Hepatocyte (in vitro differentiated cells): Measurements from ENCODE around the gene FBXL13. TPM values are rescaled to one million over a fixed set of nuclear protein-coding genes. Genes with fewer than 3 reads are reported as not detected.

Experiments
- DNase-seq: peaks from one replicate; pipeline ENCODE4 v3.0.0-alpha.2; 2016; ENCODE audit warnings: low spot score
- H2AFZ ChIP-seq: fragments of 200-600 bp; sonication (generic); 2 replicates; pipeline ENCODE4 v1.6.0; 2016; ENCODE audit warnings: antibody characterized with exemption, mild to moderate bottlenecking
- H3K27ac ChIP-seq: fragments of 200-600 bp; sonication (generic); 2 replicates; pipeline ENCODE4 v1.5.1; 2016; ENCODE audit warnings: mild to moderate bottlenecking
- H3K27me3 ChIP-seq: fragments of 200-600 bp; sonication (generic); 2 replicates; pipeline ENCODE4 v1.6.1; 2016
- H3K36me3 ChIP-seq: fragments of 200-600 bp; sonication (generic); replicated peaks from 2 replicates; pipeline ENCODE4 v1.5.1; 2016; ENCODE audit warnings: low read depth; ENCODE audit not compliant: insufficient read depth
- H3K4me1 ChIP-seq: fragments of 200-600 bp; sonication (generic); 2 replicates; pipeline ENCODE4 v1.5.1; 2016; ENCODE audit warnings: mild to moderate bottlenecking, moderate library complexity; ENCODE audit not compliant: insufficient read depth
- H3K4me2 ChIP-seq: fragments of 200-600 bp; sonication (generic); 2 replicates; pipeline ENCODE4 v1.6.0; 2016
- H3K4me3 ChIP-seq: fragments of 200-600 bp; sonication (generic); 2 replicates; pipeline ENCODE4 v1.5.1; 2016; ENCODE audit warnings: mild to moderate bottlenecking
- H3K79me2 ChIP-seq: fragments of 200-600 bp; sonication (generic); 2 replicates; pipeline ENCODE4 v1.6.0; 2017; ENCODE audit warnings: mild to moderate bottlenecking
- H3K9me2 ChIP-seq: fragments of 200-600 bp; sonication (generic); replicated peaks from 2 replicates; pipeline ENCODE4 v1.6.0; 2017; ENCODE audit warnings: mild to moderate bottlenecking; ENCODE audit not compliant: insufficient read depth
- H3K9me3 ChIP-seq: fragments of 200-600 bp; sonication (generic); 2 replicates; pipeline ENCODE4 v1.5.1; 2016; ENCODE audit warnings: low read depth, mild to moderate bottlenecking
- H4K20me1 ChIP-seq: fragments of 200-600 bp; sonication (generic); 2 replicates; pipeline ENCODE4 v1.6.0; 2016; ENCODE audit warnings: mild to moderate bottlenecking; ENCODE audit not compliant: insufficient read depth, poor library complexity, severe bottlenecking
- EZH2 ChIP-seq: fragments of 200-600 bp; sonication (generic); IDR thresholded peaks from 2 replicates; pipeline ENCODE4 v1.6.1; 2016; ENCODE audit warnings: antibody characterized with exemption, mild to moderate bottlenecking, borderline replicate concordance
- EZH2phosphoT487 ChIP-seq: fragments of 200-600 bp; sonication (generic); IDR thresholded peaks from one replicate; pipeline ENCODE4 v1.6.1; 2018; ENCODE audit warnings: antibody characterized with exemption, mild to moderate bottlenecking, low read depth, moderate library complexity; ENCODE audit not compliant: unreplicated experiment, severe bottlenecking
- WGBS: methylation state at CpG from one replicate; pipeline ENCODE4 v1.1.6; 2016; ENCODE audit warnings: low lambda C conversion rate; ENCODE audit errors: missing lambda C conversion rate; 5-methylcytosine and 5-hydroxymethylcytosine counted together
- polyA plus RNA-seq: library from polyadenylated mRNA; unstranded; fragments of >200 nt; fragmentation: Nextera tagmentation; extraction: Ambion mirVana; gene quantifications from 2 replicates; pipeline ENCODE4 v1.2.1, GENCODE V29; 2016
- total RNA-seq: library from RNA; depleted of rRNA; stranded (reverse); fragments of >200 nt; gene quantifications from 2 replicates; pipeline ENCODE4 v1.2.3, GENCODE V29; 2014
- TF ChIP-seq, protein P1 (sequence below): fragments of 200-600 bp; sonication (generic); IDR thresholded peaks from 2 replicates; pipeline ENCODE4 v1.5.1; 2016; ENCODE audit warnings: antibody characterized with exemption, mild to moderate bottlenecking; ENCODE audit not compliant: poor library complexity

FBXL13 gene
- total and polyA plus RNA-seq, 2 experiments from 2014 or later: 0.30 to 1.8 TPM

DNA sequence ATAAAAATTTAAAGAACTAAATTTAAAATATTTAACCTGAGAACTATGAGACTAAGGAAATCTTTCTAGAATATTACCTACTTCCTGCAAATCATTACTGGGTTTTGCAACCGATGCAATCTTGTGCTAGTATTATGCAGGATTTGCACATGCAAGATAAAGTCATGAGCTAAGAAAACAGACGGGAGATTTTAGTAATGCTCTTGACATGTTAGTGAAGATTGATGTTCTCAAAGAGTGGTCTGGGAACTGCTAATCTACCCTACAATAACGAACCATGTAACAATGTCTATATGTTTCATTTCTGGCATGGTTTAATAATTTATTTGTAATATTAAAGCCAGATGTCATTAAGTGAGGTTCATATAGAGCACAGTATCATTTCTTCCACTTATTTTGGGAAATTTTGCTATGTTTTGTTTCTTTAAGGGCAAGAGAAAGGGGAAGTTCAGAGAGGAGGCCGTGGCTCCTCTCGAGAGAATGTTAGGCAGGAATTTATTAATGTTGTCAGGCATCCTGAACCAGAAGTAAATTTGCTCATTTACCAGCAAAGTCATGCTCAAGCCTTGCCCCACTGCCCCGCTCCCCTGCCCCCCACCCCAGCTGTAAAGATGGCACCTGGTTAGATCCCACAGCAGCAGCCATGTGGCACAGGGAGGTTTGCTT is 139.0 kb downstream of the FBXL13 start:
- H3K27ac ChIP-seq: peak overlapping the region; percentile 77
- H3K36me3 ChIP-seq: no peaks in the 10 kb centered on the region
- no peaks in the 10 kb centered on the region for H3K27me3 ChIP-seq
- DNase-seq: no peak
- TF ChIP-seq EZH2 (no peak), EZH2phosphoT487 (no peak)
- TF ChIP-seq, protein P1, sequence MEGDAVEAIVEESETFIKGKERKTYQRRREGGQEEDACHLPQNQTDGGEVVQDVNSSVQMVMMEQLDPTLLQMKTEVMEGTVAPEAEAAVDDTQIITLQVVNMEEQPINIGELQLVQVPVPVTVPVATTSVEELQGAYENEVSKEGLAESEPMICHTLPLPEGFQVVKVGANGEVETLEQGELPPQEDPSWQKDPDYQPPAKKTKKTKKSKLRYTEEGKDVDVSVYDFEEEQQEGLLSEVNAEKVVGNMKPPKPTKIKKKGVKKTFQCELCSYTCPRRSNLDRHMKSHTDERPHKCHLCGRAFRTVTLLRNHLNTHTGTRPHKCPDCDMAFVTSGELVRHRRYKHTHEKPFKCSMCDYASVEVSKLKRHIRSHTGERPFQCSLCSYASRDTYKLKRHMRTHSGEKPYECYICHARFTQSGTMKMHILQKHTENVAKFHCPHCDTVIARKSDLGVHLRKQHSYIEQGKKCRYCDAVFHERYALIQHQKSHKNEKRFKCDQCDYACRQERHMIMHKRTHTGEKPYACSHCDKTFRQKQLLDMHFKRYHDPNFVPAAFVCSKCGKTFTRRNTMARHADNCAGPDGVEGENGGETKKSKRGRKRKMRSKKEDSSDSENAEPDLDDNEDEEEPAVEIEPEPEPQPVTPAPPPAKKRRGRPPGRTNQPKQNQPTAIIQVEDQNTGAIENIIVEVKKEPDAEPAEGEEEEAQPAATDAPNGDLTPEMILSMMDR: no peak
- no peak overlapping the region for H3K4me3 ChIP-seq
- H3K9me3 ChIP-seq: peaks cover 5% of the 10 kb centered on the region
- H3K79me2 ChIP-seq: peaks cover 6% of the 10 kb centered on the region
- peak overlapping the region; percentile 60 for H3K4me2 ChIP-seq
- H3K4me1 ChIP-seq: peaks cover 45% of the 10 kb centered on the region
- H2AFZ ChIP-seq: no peak overlapping the region
- H4K20me1 ChIP-seq: no peaks in the 10 kb centered on the region
- no peaks in the 10 kb centered on the region for H3K9me2 ChIP-seq
- WGBS: 47% methylated on average over 6 of the region's 6 CpGs

DNA sequence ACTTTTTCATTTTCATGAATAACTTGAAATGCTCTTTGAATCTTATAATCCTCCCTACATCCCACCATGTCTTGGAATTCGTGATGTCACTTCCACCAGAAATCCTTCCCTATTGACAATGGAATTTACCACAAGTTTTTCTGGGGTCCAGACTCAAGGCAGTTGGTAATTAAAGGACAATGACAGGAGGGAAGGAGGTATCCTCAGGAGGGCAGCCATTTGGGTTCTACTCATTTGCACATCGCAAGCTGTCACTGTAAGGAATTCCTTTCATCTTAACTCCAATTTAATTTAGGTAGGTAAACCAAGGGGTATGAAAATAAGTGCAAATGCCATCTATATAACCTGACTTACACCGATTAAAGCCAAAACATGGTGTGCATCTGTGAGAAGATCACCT is 139.9 kb downstream of the FBXL13 start:
- Histone ChIP-seq H3K4me1 (peaks cover 45% of the 10 kb centered on the region), H3K36me3 (no peaks in the 10 kb centered on the region), H3K4me2 (peak overlapping the region; percentile 60), H3K9me2 (no peaks in the 10 kb centered on the region), H3K4me3 (no peak overlapping the region), H3K27ac (peak overlapping the region; percentile 77), H3K9me3 (peaks cover 5% of the 10 kb centered on the region), H3K27me3 (no peaks in the 10 kb centered on the region), H4K20me1 (no peaks in the 10 kb centered on the region), H2AFZ (no peak overlapping the region), H3K79me2 (peaks cover 6% of the 10 kb centered on the region)
- TF ChIP-seq EZH2phosphoT487 (no peak), EZH2 (no peak)
- DNase-seq: no peak
- WGBS: 75% methylated on average over 3 of the region's 3 CpGs

DNA sequence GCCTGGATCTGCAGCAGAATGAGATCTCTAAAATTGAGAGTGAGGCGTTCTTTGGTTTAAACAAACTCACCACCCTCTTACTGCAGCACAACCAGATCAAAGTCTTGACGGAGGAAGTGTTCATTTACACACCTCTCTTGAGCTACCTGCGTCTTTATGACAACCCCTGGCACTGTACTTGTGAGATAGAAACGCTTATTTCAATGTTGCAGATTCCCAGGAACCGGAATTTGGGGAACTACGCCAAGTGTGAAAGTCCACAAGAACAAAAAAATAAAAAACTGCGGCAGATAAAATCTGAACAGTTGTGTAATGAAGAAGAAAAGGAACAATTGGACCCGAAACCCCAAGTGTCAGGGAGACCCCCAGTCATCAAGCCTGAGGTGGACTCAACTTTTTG is 140.4 kb downstream of the FBXL13 start:
- Histone ChIP-seq H4K20me1 (no peaks in the 10 kb centered on the region), H3K4me1 (peaks cover 45% of the 10 kb centered on the region), H3K4me2 (peak overlapping the region; percentile 60), H3K36me3 (no peaks in the 10 kb centered on the region), H3K27ac (peak overlapping the region; percentile 77), H3K4me3 (no peak overlapping the region), H3K9me2 (no peaks in the 10 kb centered on the region), H3K79me2 (peaks cover 6% of the 10 kb centered on the region), H2AFZ (no peak overlapping the region), H3K9me3 (peaks cover 5% of the 10 kb centered on the region), H3K27me3 (no peaks in the 10 kb centered on the region)
- TF ChIP-seq, protein P1: no peak
- TF ChIP-seq EZH2 (no peak), EZH2phosphoT487 (no peak)
- DNase-seq: no peak
- WGBS: 72% methylated on average over 8 of the region's 8 CpGs

DNA sequence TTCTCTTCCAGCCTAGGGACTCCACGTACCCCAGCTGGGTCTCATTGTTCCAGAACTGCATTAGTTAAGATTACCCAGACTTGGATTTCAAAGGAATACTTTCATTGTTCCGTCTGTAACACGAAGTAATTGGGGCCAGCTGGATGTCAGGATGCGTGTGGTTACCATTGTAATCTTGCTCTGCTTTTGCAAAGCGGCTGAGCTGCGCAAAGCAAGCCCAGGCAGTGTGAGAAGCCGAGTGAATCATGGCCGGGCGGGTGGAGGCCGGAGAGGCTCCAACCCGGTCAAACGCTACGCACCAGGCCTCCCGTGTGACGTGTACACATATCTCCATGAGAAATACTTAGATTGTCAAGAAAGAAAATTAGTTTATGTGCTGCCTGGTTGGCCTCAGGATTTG is 140.8 kb downstream of the FBXL13 start:
- peaks cover 8% of the 10 kb centered on the region for H3K79me2 ChIP-seq
- H3K4me1 ChIP-seq: peaks cover 44% of the 10 kb centered on the region
- H4K20me1 ChIP-seq: no peaks in the 10 kb centered on the region
- no peaks in the 10 kb centered on the region for H3K36me3 ChIP-seq
- no peaks in the 10 kb centered on the region for H3K27me3 ChIP-seq
- peak; percentile 76 for DNase-seq
- H3K27ac ChIP-seq: peak overlapping the region; percentile 77
- peak overlapping the region; percentile 60 for H3K4me2 ChIP-seq
- H2AFZ ChIP-seq: no peak overlapping the region
- H3K9me2 ChIP-seq: no peaks in the 10 kb centered on the region
- peaks cover 5% of the 10 kb centered on the region for H3K9me3 ChIP-seq
- TF ChIP-seq EZH2: no peak
- TF ChIP-seq, protein P1: no peak
- no peak for TF ChIP-seq EZH2phosphoT487
- H3K4me3 ChIP-seq: no peak overlapping the region
- WGBS: 33% methylated on average over 15 of the region's 15 CpGs
